ENCODE results near the gene CAMTA1.

Gene CAMTA1

GRCh38 chr1:6777813-6778212 is 7.4 kb upstream of the CAMTA1 start:
- no peak for DNase-seq

GRCh38 chr1:6779089-6779805 is 6.0 kb upstream of the CAMTA1 start:
- DNase-seq, result no peak

GRCh38 chr1:6782151-6782550 is 3.1 kb upstream of the CAMTA1 start:
- DNase-seq, result no peak

GRCh38 chr1:6783221-6783620 is 2.0 kb upstream of the CAMTA1 start:
- no peak for DNase-seq

GRCh38 chr1:6783936-6784559 is 1.2 kb upstream of the CAMTA1 start:
- no peak for DNase-seq

- peak; percentile 100 for DNase-seq
Observed at GRCh38 chr1:6784560-6785317, 515 bp upstream of the CAMTA1 start.

- peak; percentile 60 for DNase-seq
Observed at GRCh38 chr1:6785728-6786505, 663 bp downstream of the CAMTA1 start.

- no peak for DNase-seq
Observed at GRCh38 chr1:6788946-6789345, 3.7 kb downstream of the CAMTA1 start.

GRCh38 chr1:6790146-6790545 is 4.9 kb downstream of the CAMTA1 start:
- DNase-seq, result peak; percentile 26

- DNase-seq, result peak; percentile 54
Observed at GRCh38 chr1:6794164-6794563, 8.9 kb downstream of the CAMTA1 start.

GRCh38 chr1:6795203-6795602 is 9.9 kb downstream of the CAMTA1 start:
- no peak for DNase-seq

- no peak for DNase-seq
Observed at GRCh38 chr1:6795661-6796060, 10.4 kb downstream of the CAMTA1 start.

- no peak for DNase-seq
Observed at GRCh38 chr1:6796095-6796494, 10.8 kb downstream of the CAMTA1 start.

GRCh38 chr1:6799499-6799898 is 14.2 kb downstream of the CAMTA1 start:
- no peak for DNase-seq

GRCh38 chr1:6800745-6801144 is 15.5 kb downstream of the CAMTA1 start:
- no peak for DNase-seq

- DNase-seq, result no peak
Observed at GRCh38 chr1:6801199-6801598, 15.9 kb downstream of the CAMTA1 start.

- DNase-seq, result peak; percentile 61
Observed at GRCh38 chr1:6801966-6802365, 16.7 kb downstream of the CAMTA1 start.

GRCh38 chr1:6802454-6802853 is 17.2 kb downstream of the CAMTA1 start:
- no peak for DNase-seq

GRCh38 chr1:6802893-6803292 is 17.6 kb downstream of the CAMTA1 start:
- no peak for DNase-seq

GRCh38 chr1:6803357-6803756 is 18.1 kb downstream of the CAMTA1 start:
- DNase-seq, result no peak

GRCh38 chr1:6805004-6805416 is 19.8 kb downstream of the CAMTA1 start:
- DNase-seq, result peak; percentile 17

- no peak for DNase-seq
Observed at GRCh38 chr1:6807782-6808181, 22.5 kb downstream of the CAMTA1 start.

GRCh38 chr1:6809461-6809860 is 24.2 kb downstream of the CAMTA1 start:
- DNase-seq, result no peak

Measured in NCI-H82 (cell line).